Measurements from ENCODE around the gene SENP7. TPM values are rescaled to one million over a fixed set of nuclear protein-coding genes. Genes with fewer than 3 reads are reported as not detected.

The SENP7 gene
- total RNA-seq, 1 donor from 2014 or later, result 59.1 TPM

- Mint-ChIP-seq H3K4me1 (peaks cover 10% of the 10 kb centered on the region), H3K27me3 (ENCODE audit: low read depth) (no peaks in the 10 kb centered on the region), H3K27ac (no peak overlapping the region), H3K36me3 (no peaks in the 10 kb centered on the region), H3K9me3 (peaks cover 11% of the 10 kb centered on the region), H3K4me3 (no peak overlapping the region)
- no peak for DNase-seq (ENCODE audit: low spot score in 2 of 2, unreplicated experiment in 2 of 2)
- TF ChIP-seq, protein P1, sequence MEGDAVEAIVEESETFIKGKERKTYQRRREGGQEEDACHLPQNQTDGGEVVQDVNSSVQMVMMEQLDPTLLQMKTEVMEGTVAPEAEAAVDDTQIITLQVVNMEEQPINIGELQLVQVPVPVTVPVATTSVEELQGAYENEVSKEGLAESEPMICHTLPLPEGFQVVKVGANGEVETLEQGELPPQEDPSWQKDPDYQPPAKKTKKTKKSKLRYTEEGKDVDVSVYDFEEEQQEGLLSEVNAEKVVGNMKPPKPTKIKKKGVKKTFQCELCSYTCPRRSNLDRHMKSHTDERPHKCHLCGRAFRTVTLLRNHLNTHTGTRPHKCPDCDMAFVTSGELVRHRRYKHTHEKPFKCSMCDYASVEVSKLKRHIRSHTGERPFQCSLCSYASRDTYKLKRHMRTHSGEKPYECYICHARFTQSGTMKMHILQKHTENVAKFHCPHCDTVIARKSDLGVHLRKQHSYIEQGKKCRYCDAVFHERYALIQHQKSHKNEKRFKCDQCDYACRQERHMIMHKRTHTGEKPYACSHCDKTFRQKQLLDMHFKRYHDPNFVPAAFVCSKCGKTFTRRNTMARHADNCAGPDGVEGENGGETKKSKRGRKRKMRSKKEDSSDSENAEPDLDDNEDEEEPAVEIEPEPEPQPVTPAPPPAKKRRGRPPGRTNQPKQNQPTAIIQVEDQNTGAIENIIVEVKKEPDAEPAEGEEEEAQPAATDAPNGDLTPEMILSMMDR (IDR thresholded peaks at IDR 0.05; ENCODE audit: unreplicated experiment), result no peak
Measured at GRCh38 chr3:101527906-101528305, 14.9 kb upstream of the SENP7 start.

- no peaks in the 10 kb centered on the region for H3K36me3 Mint-ChIP-seq
- TF ChIP-seq, protein P1 (IDR thresholded peaks at IDR 0.05; ENCODE audit: unreplicated experiment), result no peak
- H3K4me1 Mint-ChIP-seq, result peaks cover 5% of the 10 kb centered on the region
- no peak for DNase-seq (ENCODE audit: low spot score in 2 of 2, unreplicated experiment in 2 of 2)
- no peak overlapping the region for H3K4me3 Mint-ChIP-seq
- peaks cover 11% of the 10 kb centered on the region for H3K9me3 Mint-ChIP-seq
- H3K27me3 Mint-ChIP-seq (ENCODE audit: low read depth), result no peaks in the 10 kb centered on the region
- no peak overlapping the region for H3K27ac Mint-ChIP-seq
Measured at GRCh38 chr3:101527441-101527840, 14.4 kb upstream of the SENP7 start.

- Mint-ChIP-seq H3K36me3 (no peaks in the 10 kb centered on the region), H3K27ac (no peak overlapping the region), H3K27me3 (ENCODE audit: low read depth) (peaks cover 9% of the 10 kb centered on the region), H3K4me3 (no peak overlapping the region), H3K4me1 (peaks cover 10% of the 10 kb centered on the region), H3K9me3 (no peaks in the 10 kb centered on the region)
- DNase-seq (ENCODE audit: low spot score in 2 of 2, unreplicated experiment in 2 of 2), result no peak
- TF ChIP-seq, protein P1 (IDR thresholded peaks at IDR 0.05; ENCODE audit: unreplicated experiment), result no peak
Measured at GRCh38 chr3:101521211-101521701, 8.2 kb upstream of the SENP7 start.

DNA sequence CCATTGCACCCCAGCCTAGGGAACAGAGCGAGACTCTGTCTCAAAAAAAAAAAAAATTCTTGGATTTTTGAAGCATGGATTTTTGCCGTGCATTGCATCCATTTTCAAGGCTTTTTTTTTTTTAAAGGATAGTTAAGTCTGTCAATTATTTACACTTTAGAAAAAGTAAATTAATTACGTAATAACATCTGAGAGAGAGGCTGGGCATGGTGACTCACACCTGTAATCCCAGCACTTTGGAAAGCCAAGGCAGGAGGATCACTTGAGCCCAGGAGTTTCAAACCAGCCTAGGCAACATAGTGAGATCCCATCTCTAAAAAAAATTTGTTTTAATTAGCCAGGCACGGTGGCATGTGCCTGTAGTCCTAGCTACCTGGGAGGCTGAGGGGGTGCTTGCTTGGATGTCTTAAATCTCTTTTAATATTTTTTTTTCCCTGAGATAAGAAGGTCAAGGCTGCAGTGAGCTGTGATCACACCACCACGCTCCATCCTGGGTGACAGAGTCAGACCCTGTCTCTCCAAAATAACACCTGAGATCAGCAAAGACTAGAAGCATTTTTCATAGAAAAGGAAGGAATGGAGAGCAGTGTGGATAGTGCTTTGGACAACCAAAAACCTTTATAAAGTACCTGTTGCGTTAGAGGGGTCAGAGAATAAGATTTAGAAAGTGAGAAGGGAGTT lies 6.8 kb upstream of the SENP7 start:
- no peak overlapping the region for H3K4me3 Mint-ChIP-seq
- DNase-seq (ENCODE audit: low spot score in 2 of 2, unreplicated experiment in 2 of 2), result no peak
- TF ChIP-seq, protein P1 (IDR thresholded peaks at IDR 0.05; ENCODE audit: unreplicated experiment), result no peak
- H3K36me3 Mint-ChIP-seq, result no peaks in the 10 kb centered on the region
- H3K27me3 Mint-ChIP-seq (ENCODE audit: low read depth), result peaks cover 9% of the 10 kb centered on the region
- peaks cover 10% of the 10 kb centered on the region for H3K4me1 Mint-ChIP-seq
- no peaks in the 10 kb centered on the region for H3K9me3 Mint-ChIP-seq
- H3K27ac Mint-ChIP-seq, result no peak overlapping the region

GRCh38 chr3:101518421-101518871 lies 5.4 kb upstream of the SENP7 start:
- TF ChIP-seq, protein P1 (IDR thresholded peaks at IDR 0.05; ENCODE audit: unreplicated experiment), result no peak
- Mint-ChIP-seq H3K36me3 (no peaks in the 10 kb centered on the region), H3K9me3 (no peaks in the 10 kb centered on the region), H3K27ac (no peak overlapping the region), H3K4me3 (no peak overlapping the region), H3K4me1 (peaks cover 12% of the 10 kb centered on the region), H3K27me3 (ENCODE audit: low read depth) (peaks cover 9% of the 10 kb centered on the region)
- DNase-seq (ENCODE audit: low spot score in 2 of 2, unreplicated experiment in 2 of 2), result no peak

Measured in mesothelial cell of epicardium (in vitro differentiated cells).